Ishikawa (cell line): Measurements from ENCODE around the gene SLC25A53.

Experiments
- CEBPB ChIP-seq: IDR thresholded peaks from 2 replicates; pipeline ENCODE4 v1.6.1; 2012
- CREB1 ChIP-seq: IDR thresholded peaks from 2 replicates; pipeline ENCODE4 v1.6.1; 2012; ENCODE audit warnings: low read depth
- EGR1 ChIP-seq: IDR thresholded peaks from 2 replicates; pipeline ENCODE4 v1.6.1; 2012
- EP300 ChIP-seq: IDR thresholded peaks from 2 replicates; pipeline ENCODE4 v1.6.1; 2012; ENCODE audit warnings: borderline replicate concordance
- FOXM1 ChIP-seq: IDR thresholded peaks from 2 replicates; pipeline ENCODE4 v1.6.1; 2012; ENCODE audit warnings: low read depth, borderline replicate concordance
- NFIC ChIP-seq: IDR thresholded peaks from 2 replicates; pipeline ENCODE4 v1.6.1; 2012
- RAD21 ChIP-seq: IDR thresholded peaks from 2 replicates; pipeline ENCODE4 v1.6.1; 2012; ENCODE audit warnings: low read depth
- REST ChIP-seq: IDR thresholded peaks from 2 replicates; pipeline ENCODE4 v1.6.1; 2012; ENCODE audit warnings: low read depth, mild to moderate bottlenecking
- TAF1 ChIP-seq: IDR thresholded peaks from 2 replicates; pipeline ENCODE4 v1.6.1; 2012; ENCODE audit warnings: low read depth, mild to moderate bottlenecking
- TCF12 ChIP-seq: IDR thresholded peaks from 2 replicates; pipeline ENCODE4 v1.6.1; 2012; ENCODE audit warnings: low read depth
- TEAD4 ChIP-seq: IDR thresholded peaks from 2 replicates; pipeline ENCODE4 v1.6.1; 2012
- YY1 ChIP-seq: IDR thresholded peaks from 2 replicates; pipeline ENCODE4 v1.6.1; 2012; ENCODE audit warnings: low read depth
- ZBTB7A ChIP-seq: IDR thresholded peaks from 2 replicates; pipeline ENCODE4 v1.6.1; 2012; ENCODE audit warnings: low read depth
- TF ChIP-seq, protein P1 (sequence below): IDR thresholded peaks from 2 replicates; pipeline ENCODE4 v1.6.1; 2012
- TF ChIP-seq, protein P2 (sequence below): IDR thresholded peaks from 2 replicates; pipeline ENCODE4 v1.6.1; 2012

SLC25A53 gene

DNA sequence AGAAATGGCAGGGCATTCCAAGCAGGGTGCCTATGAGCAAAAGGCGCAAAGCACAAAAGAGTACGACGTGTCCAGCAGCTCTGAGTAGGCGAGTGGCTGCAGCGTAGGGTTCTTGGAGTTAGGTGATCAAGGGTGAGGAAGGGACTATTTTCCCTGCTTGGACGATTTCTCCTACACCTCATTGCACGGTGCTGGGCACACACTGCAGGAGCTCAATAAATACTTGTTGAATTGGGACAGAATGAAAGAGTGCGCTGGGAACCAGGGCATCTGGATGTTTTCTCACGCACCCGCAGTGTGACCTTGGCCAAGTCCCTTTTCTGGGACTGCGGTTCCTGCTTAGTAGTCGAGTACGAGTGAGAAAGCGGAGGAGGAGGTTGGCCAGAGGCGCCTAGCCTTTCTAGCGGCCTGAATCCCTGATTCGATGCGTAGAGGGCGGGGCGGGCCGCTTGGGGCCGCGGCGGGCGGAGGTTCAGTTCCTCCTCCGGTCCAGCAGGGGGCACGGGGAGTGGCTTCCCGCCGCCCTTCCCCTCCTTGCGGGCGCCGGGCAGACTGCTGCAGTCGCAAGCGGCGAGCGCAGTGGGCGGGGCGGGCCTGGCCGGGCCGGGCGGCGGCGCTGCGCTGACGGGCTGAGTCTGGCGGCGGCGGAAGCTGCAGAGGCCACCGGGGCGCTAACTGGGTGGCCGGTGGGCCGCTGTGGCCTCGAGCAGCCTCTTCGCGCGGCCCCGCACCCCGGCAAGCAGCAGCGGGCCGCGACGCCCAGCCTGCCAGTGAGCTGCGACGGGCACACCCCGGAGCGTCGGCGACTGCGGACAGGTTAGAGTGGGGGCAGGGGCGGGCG lies 9.3 kb upstream of the SLC25A53 start, which contains the start of gene FAM199X:
FAM199X (plus strand) TSS at position 560 of the 841 bp plus-strand sequence. CDS start 333 bp downstream, outside the sequence.
- no peak for TF ChIP-seq REST

GRCh38 chrX:104151037-104151436 lies 5.8 kb downstream of the SLC25A53 start:
- TF ChIP-seq, protein P1, sequence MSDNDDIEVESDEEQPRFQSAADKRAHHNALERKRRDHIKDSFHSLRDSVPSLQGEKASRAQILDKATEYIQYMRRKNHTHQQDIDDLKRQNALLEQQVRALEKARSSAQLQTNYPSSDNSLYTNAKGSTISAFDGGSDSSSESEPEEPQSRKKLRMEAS, result no peak
- TF ChIP-seq CREB1 (no peak), FOXM1 (no peak), CEBPB (no peak)

DNA sequence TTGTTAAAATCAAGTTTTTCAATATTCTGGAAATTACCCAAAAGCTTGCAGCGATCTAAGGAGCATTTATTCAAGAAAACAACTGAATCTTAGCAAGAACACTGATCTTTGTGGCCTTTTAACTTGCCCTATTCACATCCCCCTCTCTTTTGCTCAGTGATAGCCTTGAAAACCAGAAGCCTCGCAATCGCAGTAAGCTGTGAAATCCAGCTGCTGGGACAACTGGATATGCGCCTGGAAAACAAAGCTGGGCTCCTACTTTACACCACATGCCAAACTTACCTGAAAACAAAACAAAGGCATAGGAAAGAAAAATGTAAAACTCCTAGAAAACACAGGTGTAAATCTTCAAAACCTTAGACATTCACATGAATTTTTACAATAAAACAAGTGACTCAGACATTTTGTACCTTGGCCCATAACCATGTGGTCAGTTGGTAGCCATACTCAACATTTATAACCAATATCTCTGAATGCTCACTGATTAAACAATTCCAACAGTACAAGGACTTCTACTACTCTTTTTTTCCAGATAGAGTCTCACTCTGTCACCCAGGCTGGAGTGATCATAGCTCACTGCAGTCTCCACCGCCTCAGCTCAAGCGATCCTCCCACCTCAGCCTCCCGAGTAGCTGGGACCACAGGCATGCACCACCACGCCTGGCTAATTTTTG lies 15.6 kb downstream of the SLC25A53 start:
- TF ChIP-seq TCF12 (no peak), EGR1 (no peak), NFIC (no peak), CEBPB (no peak), RAD21 (no peak), YY1 (no peak), REST (no peak), TEAD4 (no peak), FOXM1 (no peak)
- TF ChIP-seq, protein P1, result no peak

DNA sequence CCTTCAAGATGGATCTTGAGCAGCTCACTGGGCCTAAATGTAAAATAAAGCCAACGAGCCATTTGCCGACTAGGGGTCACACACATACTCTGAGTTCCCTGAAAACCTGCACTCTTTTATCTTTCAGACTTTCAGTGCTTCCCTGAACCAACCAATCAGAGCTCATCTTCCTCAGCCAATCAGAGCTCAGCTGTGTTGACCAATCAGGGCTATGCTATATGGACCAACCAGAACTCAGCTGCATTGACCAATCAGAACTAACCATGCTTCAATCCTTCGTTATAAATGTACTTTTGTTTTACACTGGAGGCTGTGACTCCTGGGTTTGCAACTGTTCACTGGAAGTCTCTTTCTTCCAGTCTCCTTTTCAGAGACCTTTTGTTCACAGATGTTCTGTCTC lies 19.3 kb downstream of the SLC25A53 start:
- TF ChIP-seq TCF12 (no peak), NFIC (no peak), CEBPB (no peak), EGR1 (no peak), ZBTB7A (no peak), YY1 (no peak), RAD21 (no peak), TEAD4 (no peak), TAF1 (no peak), EP300 (no peak), CREB1 (no peak)
- TF ChIP-seq, protein P2, sequence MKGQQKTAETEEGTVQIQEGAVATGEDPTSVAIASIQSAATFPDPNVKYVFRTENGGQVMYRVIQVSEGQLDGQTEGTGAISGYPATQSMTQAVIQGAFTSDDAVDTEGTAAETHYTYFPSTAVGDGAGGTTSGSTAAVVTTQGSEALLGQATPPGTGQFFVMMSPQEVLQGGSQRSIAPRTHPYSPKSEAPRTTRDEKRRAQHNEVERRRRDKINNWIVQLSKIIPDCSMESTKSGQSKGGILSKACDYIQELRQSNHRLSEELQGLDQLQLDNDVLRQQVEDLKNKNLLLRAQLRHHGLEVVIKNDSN, result no peak

DNA sequence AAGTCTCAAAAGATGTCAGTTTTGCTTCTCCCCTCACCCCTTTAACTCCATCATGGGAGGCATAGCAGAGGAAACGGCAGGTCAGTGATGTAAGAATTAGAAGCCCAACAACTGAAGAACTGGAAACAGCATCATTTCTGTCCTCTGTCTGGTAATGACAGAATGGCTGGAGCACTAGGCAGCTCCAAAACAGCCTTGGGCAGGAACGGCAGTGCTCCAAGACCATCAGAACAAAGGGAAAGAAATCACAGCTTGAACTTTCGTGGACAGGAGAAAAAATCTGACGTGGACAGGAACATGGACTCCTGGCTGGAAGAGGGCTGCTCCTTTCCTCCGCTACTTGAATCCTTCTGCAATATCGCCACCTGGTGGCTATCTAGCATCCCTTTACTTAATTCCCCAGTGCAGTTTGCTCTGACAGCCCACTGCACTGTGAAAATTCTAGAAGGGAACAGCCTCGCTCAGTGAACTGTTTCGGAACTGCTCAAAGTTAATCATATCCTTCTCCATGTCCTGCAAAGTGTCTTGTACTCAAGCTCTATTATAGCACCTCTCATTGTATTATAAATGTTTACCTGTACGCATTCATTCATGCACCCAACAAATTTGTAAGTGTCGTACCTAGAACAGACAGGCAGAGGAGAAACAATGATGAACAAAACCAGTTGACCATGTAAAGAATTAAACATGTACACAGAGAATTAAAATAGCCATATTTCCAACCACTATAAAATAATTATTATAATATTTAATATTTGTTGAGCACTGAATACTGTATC lies 20.4 kb downstream of the SLC25A53 start:
- TF ChIP-seq RAD21 (peak; percentile 58), TAF1 (no peak)

DNA sequence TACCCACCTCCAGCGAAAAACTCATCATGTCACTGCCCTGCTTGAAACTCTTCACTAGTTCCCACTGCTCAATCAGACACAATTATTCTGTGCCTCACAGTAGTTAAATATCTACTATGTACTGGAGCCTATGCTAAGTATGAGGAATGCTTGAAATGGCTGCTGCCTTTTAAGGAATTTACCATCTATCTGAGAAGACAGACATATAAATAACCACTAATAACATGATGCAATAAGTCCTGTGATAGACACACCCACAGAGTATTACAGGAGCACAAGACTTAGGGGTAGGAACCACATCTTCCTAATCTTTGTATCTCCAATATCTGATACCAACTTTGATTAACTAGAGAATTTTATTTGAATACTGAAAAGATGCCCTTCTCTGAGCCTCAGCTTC lies 21.1 kb downstream of the SLC25A53 start:
- TF ChIP-seq TAF1 (no peak), TEAD4 (no peak), FOXM1 (no peak), REST (no peak), YY1 (no peak), ZBTB7A (no peak), NFIC (no peak), EP300 (no peak), TCF12 (no peak), CEBPB (no peak), RAD21 (no peak), EGR1 (no peak), CREB1 (no peak)
- TF ChIP-seq, protein P1, result no peak
- TF ChIP-seq, protein P2, result no peak
